ENCODE measurements around the gene TRIM32. TPM values are rescaled to one million over a fixed set of nuclear protein-coding genes. Genes with fewer than 3 reads are reported as not detected.

The TRIM32 gene
- total and polyA plus RNA-seq, 2 of the 13 experiments (the other 11 are each of a cell fraction or from before 2014, with no cell fraction given): 6.5 to 7.7 TPM

DNA sequence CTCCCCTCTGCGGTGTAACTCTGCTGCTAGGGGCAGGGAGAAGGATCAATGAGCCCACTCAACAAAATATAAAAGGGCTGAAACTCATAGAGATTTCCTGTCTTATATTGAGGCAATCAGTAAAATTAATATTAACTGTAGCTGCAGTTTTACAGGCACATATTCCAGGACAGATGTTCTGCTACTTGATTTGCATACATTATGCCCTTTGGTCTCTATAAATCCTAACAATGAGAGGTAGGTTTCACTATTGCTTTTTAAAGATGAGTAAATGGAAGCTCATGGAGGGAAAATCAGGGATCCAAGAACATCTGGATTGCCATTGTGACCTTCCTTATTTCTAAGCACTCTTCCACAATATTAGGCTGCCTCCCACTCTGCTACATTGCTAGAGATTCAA lies 23.5 kb upstream of the TRIM32 start (continued):
- TF ChIP-seq, protein P1, sequence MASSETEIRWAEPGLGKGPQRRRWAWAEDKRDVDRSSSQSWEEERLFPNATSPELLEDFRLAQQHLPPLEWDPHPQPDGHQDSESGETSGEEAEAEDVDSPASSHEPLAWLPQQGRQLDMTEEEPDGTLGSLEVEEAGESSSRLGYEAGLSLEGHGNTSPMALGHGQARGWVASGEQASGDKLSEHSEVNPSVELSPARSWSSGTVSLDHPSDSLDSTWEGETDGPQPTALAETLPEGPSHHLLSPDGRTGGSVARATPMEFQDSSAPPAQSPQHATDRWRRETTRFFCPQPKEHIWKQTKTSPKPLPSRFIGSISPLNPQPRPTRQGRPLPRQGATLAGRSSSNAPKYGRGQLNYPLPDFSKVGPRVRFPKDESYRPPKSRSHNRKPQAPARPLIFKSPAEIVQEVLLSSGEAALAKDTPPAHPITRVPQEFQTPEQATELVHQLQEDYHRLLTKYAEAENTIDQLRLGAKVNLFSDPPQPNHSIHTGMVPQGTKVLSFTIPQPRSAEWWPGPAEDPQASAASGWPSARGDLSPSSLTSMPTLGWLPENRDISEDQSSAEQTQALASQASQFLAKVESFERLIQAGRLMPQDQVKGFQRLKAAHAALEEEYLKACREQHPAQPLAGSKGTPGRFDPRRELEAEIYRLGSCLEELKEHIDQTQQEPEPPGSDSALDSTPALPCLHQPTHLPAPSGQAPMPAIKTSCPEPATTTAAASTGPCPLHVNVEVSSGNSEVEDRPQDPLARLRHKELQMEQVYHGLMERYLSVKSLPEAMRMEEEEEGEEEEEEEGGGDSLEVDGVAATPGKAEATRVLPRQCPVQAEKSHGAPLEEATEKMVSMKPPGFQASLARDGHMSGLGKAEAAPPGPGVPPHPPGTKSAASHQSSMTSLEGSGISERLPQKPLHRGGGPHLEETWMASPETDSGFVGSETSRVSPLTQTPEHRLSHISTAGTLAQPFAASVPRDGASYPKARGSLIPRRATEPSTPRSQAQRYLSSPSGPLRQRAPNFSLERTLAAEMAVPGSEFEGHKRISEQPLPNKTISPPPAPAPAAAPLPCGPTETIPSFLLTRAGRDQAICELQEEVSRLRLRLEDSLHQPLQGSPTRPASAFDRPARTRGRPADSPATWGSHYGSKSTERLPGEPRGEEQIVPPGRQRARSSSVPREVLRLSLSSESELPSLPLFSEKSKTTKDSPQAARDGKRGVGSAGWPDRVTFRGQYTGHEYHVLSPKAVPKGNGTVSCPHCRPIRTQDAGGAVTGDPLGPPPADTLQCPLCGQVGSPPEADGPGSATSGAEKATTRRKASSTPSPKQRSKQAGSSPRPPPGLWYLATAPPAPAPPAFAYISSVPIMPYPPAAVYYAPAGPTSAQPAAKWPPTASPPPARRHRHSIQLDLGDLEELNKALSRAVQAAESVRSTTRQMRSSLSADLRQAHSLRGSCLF (CRISPR knock-in tag; IDR thresholded peaks at IDR 0.05; ENCODE audit: borderline replicate concordance): no peak
- TF ChIP-seq RFX5 (IDR thresholded peaks at IDR 0.05; ENCODE audit: low read depth, low read length): no peak

DNA sequence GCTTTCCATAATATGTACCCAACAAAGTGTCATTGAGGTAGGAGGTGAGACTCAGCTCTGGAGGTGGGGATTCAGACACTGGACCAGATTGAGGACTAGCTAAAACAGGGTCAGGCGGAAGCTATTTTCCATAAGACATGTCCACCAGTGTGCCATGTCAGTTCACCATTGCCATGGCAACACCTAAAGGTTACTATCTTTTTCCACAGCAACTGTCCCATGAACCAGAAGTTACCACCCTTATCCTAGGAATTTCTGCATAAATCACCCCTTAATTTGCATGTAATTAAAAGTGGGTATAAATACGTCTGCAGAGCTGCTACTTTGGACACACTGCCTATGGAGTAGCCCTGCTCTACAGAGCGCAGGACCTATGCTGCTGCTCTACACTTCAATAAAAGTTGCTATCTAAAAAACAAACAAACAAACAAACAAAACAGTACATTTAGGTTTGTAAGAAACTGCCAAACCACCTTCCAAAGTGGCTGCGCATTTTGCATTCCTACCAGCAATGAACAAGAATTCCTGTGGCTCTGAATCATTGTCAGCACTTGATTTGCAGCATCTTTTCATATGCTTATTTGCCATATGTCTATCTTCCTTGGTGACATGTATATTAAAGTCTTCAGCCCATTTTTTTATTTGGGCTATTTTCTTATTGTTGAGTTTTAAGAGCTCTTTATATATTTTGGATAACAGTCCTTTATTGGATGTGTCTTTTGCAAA lies 18.0 kb upstream of the TRIM32 start:
- H3K4me3 ChIP-seq (replicated peaks in 1 of 3; ENCODE audit: insufficient read depth in 1 of 3, low read depth in 2 of 3, low read length in 3 of 3): no peak overlapping the region
- POLR2A ChIA-PET: no interaction called here
- 96% methylated on average over 4 of the region's 4 CpGs for WGBS (ENCODE audit: low lambda C conversion rate)
- BruUV-seq (replicated peaks): no TSS peak
- CTCF ChIA-PET (ENCODE audit: low intra/inter-chr PET ratio, low total read pairs): no interaction called here
- H3K4me1 ChIP-seq (ENCODE audit: insufficient read depth, low read length): no peaks in the 10 kb centered on the region
- FAIRE-seq (no peak), ATAC-seq (no peak), DNase-seq (ENCODE audit: low spot score) (no peak)
- H4K20me1 ChIP-seq (ENCODE audit: insufficient read depth, low read length): no peaks in the 10 kb centered on the region
- no peak overlapping the region for H3K9ac ChIP-seq (ENCODE audit: insufficient read depth, low read depth, low read length)
- intact Hi-C loops (cut with micrococcal nuclease; ENCODE audit: unreplicated experiment): no loop called here
- in situ Hi-C loops (cut with HindIII; ENCODE audit: extremely low pct_ligation_motif_present, low pct_unique_long_range_greater_than_20kb): no loop called here
- TF ChIP-seq RORA (CRISPR knock-in tag; IDR thresholded peaks at IDR 0.05) (no peak), RAD51 (IDR thresholded peaks at IDR 0.05; ENCODE audit: borderline replicate concordance) (no peak), ZNF780A (CRISPR knock-in tag; IDR thresholded peaks at IDR 0.05) (no peak)
- TF ChIP-seq, protein P2, sequence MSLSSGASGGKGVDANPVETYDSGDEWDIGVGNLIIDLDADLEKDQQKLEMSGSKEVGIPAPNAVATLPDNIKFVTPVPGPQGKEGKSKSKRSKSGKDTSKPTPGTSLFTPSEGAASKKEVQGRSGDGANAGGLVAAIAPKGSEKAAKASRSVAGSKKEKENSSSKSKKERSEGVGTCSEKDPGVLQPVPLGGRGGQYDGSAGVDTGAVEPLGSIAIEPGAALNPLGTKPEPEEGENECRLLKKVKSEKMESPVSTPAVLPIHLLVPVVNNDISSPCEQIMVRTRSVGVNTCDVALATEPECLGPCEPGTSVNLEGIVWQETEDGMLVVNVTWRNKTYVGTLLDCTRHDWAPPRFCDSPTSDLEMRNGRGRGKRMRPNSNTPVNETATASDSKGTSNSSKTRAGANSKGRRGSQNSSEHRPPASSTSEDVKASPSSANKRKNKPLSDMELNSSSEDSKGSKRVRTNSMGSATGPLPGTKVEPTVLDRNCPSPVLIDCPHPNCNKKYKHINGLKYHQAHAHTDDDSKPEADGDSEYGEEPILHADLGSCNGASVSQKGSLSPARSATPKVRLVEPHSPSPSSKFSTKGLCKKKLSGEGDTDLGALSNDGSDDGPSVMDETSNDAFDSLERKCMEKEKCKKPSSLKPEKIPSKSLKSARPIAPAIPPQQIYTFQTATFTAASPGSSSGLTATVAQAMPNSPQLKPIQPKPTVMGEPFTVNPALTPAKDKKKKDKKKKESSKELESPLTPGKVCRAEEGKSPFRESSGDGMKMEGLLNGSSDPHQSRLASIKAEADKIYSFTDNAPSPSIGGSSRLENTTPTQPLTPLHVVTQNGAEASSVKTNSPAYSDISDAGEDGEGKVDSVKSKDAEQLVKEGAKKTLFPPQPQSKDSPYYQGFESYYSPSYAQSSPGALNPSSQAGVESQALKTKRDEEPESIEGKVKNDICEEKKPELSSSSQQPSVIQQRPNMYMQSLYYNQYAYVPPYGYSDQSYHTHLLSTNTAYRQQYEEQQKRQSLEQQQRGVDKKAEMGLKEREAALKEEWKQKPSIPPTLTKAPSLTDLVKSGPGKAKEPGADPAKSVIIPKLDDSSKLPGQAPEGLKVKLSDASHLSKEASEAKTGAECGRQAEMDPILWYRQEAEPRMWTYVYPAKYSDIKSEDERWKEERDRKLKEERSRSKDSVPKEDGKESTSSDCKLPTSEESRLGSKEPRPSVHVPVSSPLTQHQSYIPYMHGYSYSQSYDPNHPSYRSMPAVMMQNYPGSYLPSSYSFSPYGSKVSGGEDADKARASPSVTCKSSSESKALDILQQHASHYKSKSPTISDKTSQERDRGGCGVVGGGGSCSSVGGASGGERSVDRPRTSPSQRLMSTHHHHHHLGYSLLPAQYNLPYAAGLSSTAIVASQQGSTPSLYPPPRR (CRISPR knock-in tag; IDR thresholded peaks at IDR 0.05; ENCODE audit: borderline replicate concordance): no peak
- peaks cover 0 to 2% of the 10 kb centered on the region in 2 experiments; a peak in 1 of 5 replicates for H3K36me3 ChIP-seq (replicated peaks in 1 of 2; ENCODE audit: control insufficient read depth in 1 of 2, insufficient read depth in 2 of 2, low read length in 2 of 2)
- H3K4me2 ChIP-seq (ENCODE audit: low read depth, low read length): no peak overlapping the region
- no peaks in the 10 kb centered on the region for H3K79me2 ChIP-seq (ENCODE audit: insufficient read depth, low read length)
- H2AFZ ChIP-seq (ENCODE audit: low read length): no peak overlapping the region
- peaks cover 19% of the 10 kb centered on the region for H3K9me3 ChIP-seq (ENCODE audit: low read length)
- H3K27ac ChIP-seq (ENCODE audit: extremely low read length, insufficient read depth, low read length): no peak overlapping the region
- no peaks in the 10 kb centered on the region for H3K27me3 ChIP-seq (ENCODE audit: control insufficient read depth in 1 of 2, insufficient read depth in 2 of 2, low read length in 2 of 2)
